ENCODE results near the gene PPP3CB. TPM values are rescaled to one million over a fixed set of nuclear protein-coding genes. Genes with fewer than 3 reads are reported as not detected.
A peak's percentile ranks its signal among the peaks of the same experiment; 100 is the strongest.

The PPP3CB gene
- total and polyA plus RNA-seq, 8 donors, result 12.5 to 77.1 (median 29.1) TPM

DNA sequence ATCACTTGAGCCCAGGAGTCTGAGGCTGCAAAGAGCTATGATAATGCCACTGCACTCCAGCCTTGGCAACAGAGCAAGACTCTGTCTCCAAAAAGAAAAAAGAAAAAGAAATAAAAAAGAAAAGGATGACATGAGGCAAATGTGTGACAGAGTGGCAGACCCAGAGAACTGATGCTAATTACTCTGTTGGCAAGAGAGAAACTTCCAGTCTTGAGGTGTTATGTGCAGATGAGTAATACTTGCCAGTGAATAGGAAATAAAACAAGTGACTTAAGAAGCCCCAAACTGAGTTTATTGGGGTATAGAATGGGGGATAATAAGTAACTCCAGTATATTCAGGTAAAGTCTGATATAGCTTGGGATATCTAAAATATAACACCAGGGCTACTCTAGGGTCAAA lies 72.5 kb downstream of the PPP3CB start:
- TF ChIP-seq POLR2A (IDR thresholded peaks at IDR 0.05) (no peak), EP300 (IDR thresholded peaks at IDR 0.05) (no peak), POLR2AphosphoS5 (IDR thresholded peaks at IDR 0.05) (no peak)
- TF ChIP-seq, protein P1, sequence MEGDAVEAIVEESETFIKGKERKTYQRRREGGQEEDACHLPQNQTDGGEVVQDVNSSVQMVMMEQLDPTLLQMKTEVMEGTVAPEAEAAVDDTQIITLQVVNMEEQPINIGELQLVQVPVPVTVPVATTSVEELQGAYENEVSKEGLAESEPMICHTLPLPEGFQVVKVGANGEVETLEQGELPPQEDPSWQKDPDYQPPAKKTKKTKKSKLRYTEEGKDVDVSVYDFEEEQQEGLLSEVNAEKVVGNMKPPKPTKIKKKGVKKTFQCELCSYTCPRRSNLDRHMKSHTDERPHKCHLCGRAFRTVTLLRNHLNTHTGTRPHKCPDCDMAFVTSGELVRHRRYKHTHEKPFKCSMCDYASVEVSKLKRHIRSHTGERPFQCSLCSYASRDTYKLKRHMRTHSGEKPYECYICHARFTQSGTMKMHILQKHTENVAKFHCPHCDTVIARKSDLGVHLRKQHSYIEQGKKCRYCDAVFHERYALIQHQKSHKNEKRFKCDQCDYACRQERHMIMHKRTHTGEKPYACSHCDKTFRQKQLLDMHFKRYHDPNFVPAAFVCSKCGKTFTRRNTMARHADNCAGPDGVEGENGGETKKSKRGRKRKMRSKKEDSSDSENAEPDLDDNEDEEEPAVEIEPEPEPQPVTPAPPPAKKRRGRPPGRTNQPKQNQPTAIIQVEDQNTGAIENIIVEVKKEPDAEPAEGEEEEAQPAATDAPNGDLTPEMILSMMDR (IDR thresholded peaks at IDR 0.05), result no peak
- Histone ChIP-seq H3K36me3 (peaks cover 21 to 71% (median 64%) of the 10 kb centered on the region in 4 donors), H3K27me3 (no peaks in the 10 kb centered on the region), H3K4me1 (peaks cover 0 to 9% (median 4%) of the 10 kb centered on the region in 4 donors), H3K9me3 (no peaks in the 10 kb centered on the region), H3K4me3 (no peak overlapping the region), H3K27ac (no peak overlapping the region)
- no peak for DNase-seq
- intact Hi-C loops (cut with DNase I; ENCODE audit: low total_unique reads), result no loop called here

DNA sequence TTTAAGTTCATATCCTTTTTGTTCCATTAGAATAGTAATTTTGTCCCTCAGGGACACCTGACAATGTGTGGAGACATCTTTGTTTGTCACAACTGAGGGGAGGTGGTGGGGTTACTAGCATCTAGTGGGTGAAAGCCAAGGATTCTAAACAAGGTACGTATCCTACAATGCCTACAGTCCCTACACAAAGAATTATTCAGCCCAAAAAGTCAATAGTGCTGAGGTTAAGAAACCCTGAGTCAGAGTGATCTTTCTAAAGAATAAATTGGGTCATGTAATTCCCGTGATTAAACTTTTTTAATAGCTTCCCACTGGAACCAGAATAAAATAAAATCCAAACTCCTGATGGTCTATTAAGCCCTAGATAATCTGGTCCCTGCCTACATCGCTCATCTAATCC lies 79.3 kb downstream of the PPP3CB start:
- Histone ChIP-seq H3K4me1 (peaks cover 10 to 36% (median 26%) of the 10 kb centered on the region in 4 donors), H3K36me3 (peaks cover 0 to 4% (median 0%) of the 10 kb centered on the region in 4 donors), H3K27me3 (no peaks in the 10 kb centered on the region), H3K27ac (no peak overlapping the region), H3K9me3 (no peaks in the 10 kb centered on the region), H3K4me3 (no peak overlapping the region)
- TF ChIP-seq POLR2A (IDR thresholded peaks at IDR 0.05) (no peak), EP300 (IDR thresholded peaks at IDR 0.05) (no peak), POLR2AphosphoS5 (IDR thresholded peaks at IDR 0.05) (no peak)
- TF ChIP-seq, protein P1 (IDR thresholded peaks at IDR 0.05), result no peak
- 83 to 94% (median 87%) methylated on average over 3 of the region's 3 CpGs for WGBS, 5 donors
- intact Hi-C loops (cut with DNase I; ENCODE audit: low total_unique reads), result no loop called here
- DNase-seq, result no peak

DNA sequence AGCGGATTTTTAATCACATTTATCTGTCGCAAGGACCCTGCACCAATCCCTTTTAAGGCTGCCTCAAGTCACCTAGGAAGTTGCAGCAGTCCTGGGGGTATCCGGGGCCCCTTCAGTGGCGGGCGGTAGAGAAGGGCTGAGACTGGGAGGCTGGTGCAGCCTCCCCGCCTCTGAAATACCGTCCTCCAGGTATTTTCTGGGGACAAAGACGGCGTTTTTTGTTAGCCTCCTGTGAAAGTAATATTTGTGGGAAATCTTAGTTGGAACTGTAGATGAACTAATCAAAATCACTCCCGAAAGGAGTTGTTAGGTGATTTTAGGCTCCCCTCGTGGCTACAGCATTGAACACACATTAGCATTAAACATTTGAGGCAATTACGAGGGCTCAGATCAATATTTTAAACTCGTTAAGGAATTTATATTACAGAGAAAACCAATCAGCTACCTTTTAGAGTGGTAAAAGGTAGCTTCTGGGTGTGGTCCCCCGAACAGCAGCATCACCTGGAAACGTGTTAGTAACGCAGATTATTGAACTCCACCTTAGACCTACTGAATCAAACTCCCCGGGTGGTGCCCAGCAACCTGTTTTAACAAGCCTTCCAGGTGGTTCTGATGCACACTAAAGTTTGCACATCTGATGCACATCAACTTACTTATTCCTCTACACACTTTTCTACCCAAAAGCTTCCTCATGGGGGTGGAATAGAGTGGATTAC lies 81.4 kb downstream of the PPP3CB start:
- Histone ChIP-seq H3K9me3 (no peaks in the 10 kb centered on the region), H3K36me3 (no peaks in the 10 kb centered on the region), H3K4me1 (peaks cover 16 to 46% (median 32%) of the 10 kb centered on the region in 4 donors), H3K27ac (peak overlapping the region; percentile 75 to 98 (median 98)), H3K27me3 (no peaks in the 10 kb centered on the region), H3K4me3 (peak overlapping the region; percentile 67 to 94 (median 84))
- intact Hi-C loops (cut with DNase I; ENCODE audit: low total_unique reads), result no loop called here
- TF ChIP-seq, protein P1 (IDR thresholded peaks at IDR 0.05), result no peak
- TF ChIP-seq POLR2A (IDR thresholded peaks at IDR 0.05), result no peak
- TF ChIP-seq EP300 (IDR thresholded peaks at IDR 0.05), result no peak
- TF ChIP-seq POLR2AphosphoS5 (IDR thresholded peaks at IDR 0.05), result no peak
- WGBS, 5 donors, result 0 to 7% (median 2%) methylated on average over 17 of the region's 17 CpGs
- DNase-seq, result peak in 1 of 2 donors; percentile 77

DNA sequence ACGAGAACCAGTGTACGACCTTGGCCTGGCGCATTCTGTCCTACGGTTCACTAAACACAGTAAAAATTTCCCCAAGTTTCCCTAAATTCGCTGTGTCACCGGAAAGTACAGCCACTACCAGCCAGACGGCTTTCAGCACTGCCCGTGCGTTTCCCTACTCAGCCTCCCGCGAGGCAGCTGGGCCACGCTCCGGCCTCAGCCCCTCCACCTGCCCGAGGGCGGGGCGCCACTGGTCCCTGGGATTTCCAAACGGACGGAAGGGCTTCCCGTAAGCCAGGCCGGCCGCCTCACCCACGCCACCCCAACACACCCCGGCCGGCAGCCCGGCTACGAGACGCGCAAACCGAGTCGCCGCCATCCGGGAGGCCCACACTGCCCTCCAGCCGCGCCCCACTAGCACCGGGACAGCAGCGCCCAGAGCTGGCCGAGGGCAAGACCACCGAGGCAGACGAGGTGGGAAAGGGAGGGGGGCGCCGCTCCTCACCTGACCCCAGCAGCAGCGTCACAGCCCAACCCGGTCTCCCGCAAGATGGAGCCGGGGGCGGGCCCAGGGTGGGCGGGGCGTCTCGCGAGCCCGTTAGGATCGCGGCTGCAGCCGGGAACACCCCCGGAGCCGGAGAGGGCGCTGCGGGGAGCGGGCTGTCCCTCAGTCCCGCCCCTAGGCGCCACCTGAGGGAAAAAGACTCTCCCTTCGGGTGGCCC lies 82.1 kb downstream of the PPP3CB start, which contains the start of gene ANXA7:
Gene ANXA7, minus strand, starts transcription at position 531 of the 702 bp plus-strand sequence. CDS start 13,202 bp downstream, outside the sequence.
- peak within 1 kb of the TSS; percentile 95 to 98 (median 98) for H3K27ac ChIP-seq
- intact Hi-C loops (cut with DNase I; ENCODE audit: low total_unique reads), result no loop called here
- WGBS, 5 donors, result 0 to 1% (median 0%) methylated on average over 31 to 62 of the region's 62 CpGs

More for the DNA sequence above, 82.1 kb downstream of the PPP3CB start, which contains the start of gene ANXA7:
- H3K4me1 ChIP-seq, result peaks cover 23 to 47% (median 34%) of the 10 kb centered on the region in 4 donors
- TF ChIP-seq, protein P1 (IDR thresholded peaks at IDR 0.05), result peak in 3 of 7 experiments; percentile 17 to 44 (median 25)
- TF ChIP-seq EP300 (IDR thresholded peaks at IDR 0.05) (peak; percentile 44), POLR2AphosphoS5 (IDR thresholded peaks at IDR 0.05) (peak; percentile 45 to 91 (median 89)), POLR2A (IDR thresholded peaks at IDR 0.05) (peak in 2 of 4 donors; percentile 41 to 51)
- H3K4me3 ChIP-seq, result peak within 1 kb of the TSS; percentile 67 to 94 (median 84)
- DNase-seq, result peak; percentile 97 to 98
- no peaks in the 10 kb centered on the region for H3K27me3 ChIP-seq
- H3K36me3 ChIP-seq, result no peaks in the 10 kb centered on the region
- H3K9me3 ChIP-seq, result no peaks in the 10 kb centered on the region
